Activated T-cell treated with anti-CD3 and anti-CD28 coated beads, Interleukin-2, amount 50 U/mL, for 48 hours (primary cell): Measurements from ENCODE around the gene PIGM.
"Not testable (repeated sequence)": the region's sequence is repeated elsewhere in the genome, so short reads cannot be mapped to it uniquely, and the experiment has no call there.

ENCODE experiments used
- DNase-seq, 2 experiments: peaks; one replicate each; pipeline ENCODE4 v3.0.0-alpha.2; 2020

The PIGM gene

DNA sequence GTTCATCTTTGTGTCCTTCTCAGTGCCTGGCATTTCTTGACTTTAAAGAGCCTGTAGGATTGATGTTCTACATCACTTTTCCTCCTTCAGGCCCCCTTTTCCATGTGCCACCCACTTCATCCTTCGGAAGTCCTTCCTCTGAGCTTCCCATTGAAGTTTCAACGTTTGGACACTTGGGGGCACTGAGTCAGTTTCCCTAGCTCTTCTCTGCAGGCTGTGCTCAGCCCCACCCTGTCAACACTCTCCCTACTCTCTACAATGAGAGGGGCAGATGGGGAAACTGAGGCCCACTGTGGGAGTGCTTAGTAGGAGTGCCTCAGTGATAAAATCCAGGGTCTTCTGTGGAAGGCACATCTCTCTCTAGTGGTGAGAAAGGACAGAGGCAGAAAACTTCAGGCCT, 26.3 kb upstream of the PIGM start:
- DNase-seq = no peak

DNA sequence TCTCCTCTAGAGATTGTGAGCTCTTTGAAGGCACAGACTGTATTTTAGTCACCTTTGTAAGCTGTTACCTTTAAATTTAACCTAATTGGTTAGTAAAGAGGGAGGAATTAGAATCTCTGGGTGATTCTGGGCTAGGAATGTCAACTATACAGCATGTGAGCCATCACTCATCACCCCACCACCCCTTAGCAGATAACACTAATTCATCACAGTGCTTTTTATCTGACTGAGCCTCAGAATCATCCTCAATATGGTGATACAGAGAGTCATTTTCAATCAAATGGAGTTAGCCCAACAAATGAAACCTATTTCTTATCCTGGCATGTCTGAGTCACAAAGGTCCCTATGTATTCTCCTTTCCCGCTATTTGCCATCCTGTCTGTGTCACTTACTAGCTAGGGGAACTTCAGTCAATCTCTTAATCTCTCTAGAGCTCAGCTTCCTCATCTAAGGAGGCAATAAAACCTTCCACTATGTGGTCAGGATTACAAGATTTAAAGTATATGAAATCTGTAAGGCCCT, 24.9 kb upstream of the PIGM start:
- DNase-seq = no peak

DNA sequence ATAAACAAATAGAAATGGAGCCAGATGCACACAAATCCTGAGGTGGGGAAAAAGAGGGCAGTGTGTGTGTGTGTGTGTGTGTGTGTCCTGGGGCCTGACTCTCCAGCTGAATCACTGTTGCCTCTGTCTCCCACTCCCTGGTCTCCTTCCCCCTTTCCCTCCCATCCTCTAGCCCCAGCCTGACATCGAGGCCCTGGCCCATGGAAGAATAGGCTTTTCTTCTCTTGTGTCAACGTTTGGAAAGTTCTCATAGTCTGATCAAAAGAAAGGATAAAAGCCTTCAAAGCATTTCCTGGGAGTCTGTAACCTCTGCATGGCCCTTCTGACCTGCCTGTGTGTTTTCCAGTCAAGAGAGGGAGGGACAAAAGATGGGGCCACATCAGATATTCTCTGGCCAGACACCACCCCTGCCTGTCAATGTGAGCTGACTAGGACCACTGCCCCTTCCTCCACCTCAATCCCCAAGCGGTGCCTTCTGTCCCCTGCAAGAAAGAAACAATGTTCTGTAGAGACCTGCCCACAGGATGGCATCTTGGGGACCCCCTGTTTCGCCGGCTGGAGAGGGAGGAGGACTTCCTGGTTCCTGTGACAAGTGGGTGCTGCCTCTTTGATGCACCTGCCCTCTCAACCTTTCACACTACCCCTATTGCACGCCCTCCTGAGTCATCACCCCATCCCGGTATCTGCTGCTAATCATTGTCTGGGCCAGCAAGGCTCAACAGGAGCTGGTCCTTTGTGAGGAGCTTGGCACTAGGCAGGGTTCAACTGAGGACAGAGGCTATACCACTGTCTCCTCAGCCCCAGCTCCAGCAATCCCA, 22.0 kb upstream of the PIGM start:
- DNase-seq = no peak

DNA sequence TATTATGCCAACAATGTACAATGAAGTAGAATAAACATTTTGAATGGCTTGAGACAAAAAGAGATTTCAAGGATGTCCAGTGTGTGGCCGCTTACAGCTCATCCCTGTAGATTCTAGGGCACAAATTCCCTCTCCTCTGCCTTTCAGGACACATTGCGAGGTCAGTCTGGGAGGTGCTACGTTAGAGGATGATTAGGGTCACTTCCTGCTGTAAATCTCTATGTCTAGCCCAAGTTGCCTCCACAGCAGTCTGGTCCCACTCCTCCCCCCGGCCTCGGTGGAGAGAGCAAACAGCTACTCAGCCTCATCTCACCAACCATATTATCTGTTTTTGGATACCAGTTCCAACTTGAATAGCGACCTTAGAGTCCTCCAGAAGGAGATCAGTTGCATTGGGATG, 21.1 kb upstream of the PIGM start:
- no peak for DNase-seq

DNA sequence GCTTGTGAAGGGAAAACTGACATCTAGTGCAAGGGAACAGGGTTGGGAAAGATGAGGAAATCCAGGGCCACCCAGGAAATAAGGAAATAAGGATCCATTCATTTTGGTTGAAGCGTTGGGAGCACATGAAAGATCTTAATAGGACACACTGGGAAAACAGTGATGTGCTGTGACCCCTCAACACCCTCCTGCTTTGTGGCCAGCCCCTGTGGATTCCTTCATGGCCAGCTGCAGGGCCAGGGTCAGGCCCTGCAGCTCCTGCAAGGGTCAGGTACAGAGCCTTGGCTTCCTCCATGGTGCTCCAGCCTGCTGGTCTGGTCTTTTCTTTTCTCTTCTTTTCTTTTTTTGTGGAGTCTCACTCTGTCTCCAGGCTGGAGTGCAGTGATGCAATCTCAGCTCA, 18.8 kb upstream of the PIGM start:
- no peak for DNase-seq

DNA sequence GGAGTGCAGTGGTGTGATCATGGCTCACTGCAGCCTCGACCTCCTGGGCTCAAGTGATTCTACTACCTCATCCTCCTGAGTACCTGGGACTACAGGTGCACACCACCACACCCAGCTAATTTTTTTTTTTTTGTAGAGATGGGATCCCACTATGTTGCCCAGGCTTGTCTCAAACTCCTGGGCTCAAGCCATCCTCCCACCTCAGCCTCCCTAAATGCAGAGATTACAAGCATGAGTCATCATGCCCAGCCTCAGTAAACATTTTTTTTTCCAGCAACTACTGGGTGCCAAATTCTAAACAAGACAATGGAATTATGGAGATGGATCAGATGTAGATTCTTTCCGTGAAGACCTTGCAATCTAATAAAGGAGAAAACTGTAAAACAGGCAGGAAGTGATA, 18.4 kb upstream of the PIGM start:
- DNase-seq = not testable (repeated sequence)

DNA sequence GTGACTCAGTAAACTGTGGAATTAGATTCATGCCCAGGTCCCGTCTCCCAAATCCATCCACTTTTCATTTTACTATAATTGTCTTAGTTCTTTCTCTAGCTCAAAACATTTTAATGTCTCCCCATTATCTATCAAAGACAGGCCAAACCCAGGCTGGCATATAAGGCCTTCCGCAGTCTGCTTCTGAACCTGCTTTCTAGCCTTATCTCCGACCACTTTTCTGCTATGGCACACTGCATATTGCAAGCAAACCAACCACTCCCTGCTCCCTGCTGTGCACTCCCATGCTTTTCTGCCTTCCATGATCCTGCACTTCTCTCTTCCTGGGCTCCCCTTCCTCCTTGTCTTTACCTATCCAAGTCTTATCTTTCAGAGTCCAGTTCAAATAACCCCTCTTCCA, 17.3 kb upstream of the PIGM start:
- DNase-seq = no peak

DNA sequence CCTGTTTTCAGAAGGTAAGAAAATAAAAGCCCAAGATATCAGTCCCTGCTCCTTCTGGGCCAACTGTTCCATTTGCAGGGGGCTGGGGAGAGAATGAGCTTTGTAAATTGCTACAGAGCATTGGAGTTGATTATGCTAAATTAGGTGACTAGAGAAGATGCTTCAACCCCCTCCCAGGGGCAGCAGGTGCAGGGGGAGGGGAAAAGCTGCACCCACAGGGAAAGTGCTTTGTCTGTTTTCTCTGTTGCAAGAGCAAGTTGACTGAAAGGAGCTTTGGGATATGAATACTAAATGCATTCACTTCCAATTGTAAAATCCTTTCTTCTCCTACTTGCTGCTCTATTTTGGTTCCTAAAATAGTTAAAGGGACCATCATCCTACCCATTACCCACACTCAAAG, 16.5 kb upstream of the PIGM start:
- no peak for DNase-seq

DNA sequence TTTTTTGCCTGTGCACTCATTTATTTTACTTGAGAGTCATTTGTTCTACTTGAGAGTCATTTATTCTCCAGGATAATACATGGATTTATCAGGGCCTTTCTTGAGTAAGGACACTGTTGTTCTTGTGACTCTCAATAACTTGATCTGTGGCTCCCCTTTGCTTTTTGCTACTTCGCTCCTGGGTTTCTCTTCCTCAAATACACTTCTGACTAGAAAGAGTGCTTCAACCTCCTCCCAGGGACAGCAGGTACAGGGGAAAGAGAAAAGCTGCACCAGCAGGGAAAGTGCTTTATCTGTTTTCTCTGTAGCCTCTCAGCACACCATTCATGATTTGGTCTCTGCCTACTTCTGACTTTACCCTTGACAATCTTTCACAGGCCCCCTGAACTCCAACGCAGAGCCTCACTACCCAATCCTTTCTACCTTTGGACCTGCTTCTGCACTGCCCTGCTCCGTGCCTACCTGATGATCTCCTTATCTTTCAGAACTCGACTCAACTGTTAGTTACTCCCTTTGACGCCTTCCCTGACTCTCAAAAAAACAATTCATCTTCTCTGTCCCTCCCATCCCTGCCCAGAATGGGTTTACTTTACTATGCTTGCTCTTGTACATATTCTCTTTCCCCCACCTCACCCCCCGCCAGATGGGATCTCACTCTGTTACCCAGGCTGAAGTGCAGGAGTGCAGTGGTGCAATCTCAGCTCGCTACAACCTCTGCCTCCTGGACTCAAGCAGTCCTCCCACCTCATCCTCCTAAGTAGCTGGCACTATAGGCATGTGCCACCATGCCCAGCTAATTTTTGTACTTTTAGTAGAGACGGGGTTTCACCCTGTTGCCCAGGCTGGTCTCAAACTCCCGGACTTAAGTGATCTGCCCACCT, 15.6 kb upstream of the PIGM start:
- no peak for DNase-seq

DNA sequence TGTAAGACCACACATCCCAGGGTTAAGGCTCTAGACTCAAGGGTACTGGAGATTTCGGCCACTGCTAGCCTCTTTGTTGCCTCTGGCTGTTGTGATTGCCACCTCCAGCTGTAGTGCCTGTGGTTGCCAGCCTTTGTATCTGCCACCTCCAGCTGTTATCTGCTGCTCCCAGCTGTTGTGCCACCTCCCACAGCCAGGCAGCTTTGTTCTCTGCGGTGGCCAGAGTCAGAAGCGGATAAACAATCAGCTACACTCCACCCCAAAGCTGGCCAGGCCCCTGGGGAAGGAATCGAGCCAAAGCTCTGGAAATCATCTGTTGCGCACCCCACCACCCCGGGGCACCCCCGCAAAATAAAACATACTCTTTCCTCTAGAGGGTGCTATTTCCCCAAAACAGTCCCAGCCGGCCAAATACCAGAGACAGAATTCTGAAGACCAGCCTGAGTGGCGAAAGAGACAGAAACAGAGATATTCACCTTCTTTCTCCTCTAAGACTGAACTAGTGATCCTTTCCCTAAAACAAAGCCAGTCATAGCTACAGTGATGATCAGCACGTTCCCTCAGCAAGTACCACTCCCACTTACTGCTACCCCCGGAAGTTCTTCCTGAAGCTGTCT, 14.8 kb upstream of the PIGM start:
- peak; percentile 62 to 63 for DNase-seq

DNA sequence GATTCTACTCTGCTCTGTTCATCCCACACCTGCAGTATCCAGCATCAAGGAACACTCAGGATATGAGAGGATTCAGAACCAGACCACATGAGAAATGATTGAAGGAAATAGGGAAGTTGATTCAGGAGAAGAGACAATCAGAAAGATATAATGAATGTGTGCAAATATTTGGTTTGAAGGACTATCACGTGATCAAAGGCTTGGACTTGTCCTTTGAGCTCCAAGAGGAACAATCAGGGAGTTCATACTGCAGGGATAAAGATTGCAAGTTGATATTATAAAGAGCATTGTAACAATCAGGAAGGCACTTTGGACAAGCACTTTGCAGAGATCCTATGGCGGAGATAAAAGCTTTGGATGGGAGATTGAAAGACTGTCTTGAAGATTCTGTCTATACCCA, 13.9 kb upstream of the PIGM start:
- DNase-seq = no peak

DNA sequence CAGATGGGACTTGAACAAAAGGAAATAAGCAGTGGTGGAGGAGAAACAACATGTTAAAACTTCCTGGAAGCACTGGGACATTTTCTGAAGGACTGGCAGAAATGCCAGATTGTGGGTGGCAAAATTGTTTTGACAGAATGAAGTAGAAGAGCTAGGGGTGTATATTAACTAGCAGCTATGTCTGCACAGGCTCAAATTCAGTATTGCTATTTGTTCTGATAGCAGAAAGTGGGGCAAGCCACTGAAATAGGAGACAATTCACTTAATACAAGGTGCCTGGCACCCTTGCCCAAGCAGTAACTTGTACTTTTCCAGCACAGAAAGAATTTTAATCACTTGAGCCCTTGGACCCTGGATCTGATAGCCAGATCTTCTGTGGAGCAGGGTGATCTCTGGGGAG, 11.8 kb upstream of the PIGM start:
- DNase-seq = no peak

DNA sequence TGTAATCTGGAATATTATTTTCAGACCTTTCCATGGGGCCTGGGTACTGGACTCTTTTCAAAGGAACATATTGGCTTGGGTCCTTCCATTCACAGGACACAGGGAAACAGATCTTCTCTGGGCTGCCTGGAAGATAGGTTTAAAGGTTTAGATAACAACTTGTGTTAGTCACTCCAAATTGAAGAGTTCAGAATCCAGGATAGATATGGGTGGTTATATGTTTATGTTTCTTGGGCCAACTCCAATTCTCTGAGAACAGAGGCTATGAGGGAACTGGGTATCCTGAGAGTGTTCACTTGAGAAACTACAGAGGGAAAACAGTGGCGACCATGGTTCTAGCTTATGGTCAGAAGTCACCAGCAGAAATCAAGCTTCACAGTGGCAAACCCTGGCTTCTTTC, 8.7 kb upstream of the PIGM start:
- DNase-seq = no peak

DNA sequence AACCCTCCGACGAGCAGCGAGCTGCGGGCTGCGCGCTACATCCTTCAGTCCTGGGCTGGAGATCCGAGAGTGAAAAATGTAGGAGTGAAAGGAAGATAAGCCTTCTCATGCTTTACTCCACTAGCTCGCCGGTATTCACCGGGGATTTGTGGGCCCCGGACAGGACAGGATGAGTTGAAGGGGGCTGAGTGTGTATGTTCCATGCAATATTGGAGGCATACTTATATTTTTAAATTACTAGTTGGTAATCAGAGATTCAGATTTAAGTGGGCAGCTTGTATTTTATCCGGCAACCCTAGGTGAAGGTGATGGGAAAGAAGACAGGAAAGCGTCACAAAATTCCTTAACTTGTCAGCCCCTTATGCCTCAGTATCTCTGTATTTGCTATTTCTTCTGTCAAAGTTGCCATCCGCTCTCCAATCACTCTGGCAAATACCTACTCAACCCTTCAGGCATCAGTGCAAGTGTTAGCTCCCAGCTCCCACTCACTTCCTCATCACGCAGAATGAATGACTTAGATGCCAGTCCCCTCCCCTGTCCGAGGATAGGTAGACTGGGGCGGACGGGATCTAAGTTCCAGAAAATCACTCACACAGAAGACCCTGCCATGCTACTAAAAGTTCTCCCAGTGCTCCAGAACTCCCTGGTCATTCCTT, 503 bp upstream of the PIGM start:
- DNase-seq = peak; percentile 23 to 28

DNA sequence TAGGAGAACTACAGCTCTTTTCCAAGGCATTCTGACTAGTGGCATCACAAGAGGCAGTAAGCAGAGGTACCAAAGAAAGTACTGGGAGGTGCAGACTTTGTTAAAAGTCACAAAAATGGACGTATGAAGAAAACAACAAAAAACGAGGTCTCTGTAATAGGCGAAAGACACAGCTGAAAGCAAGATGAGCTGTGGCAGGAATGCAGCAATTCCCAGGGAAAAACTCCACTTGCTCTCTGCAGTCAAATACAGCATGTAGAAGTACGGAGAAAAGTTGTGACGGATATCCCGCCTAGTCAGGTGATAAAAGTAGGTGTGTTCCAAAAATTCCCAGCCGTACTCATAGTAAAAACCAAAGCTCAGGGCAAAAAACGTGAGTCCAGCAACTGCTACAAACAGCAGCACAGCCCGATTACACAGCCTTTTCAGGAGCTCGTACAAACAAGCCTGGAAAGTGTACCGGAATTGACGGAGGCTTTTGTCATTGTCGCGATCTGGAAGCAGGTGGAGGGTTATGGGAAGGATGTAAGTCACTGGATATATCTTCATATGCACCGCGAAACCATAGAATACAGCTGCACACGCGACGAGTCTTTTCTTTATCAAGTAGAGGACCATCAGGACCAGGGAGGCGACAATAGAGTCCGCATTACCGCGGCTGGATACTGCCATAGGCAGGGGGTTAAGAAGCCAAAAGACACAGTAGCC, 979 bp downstream of the PIGM start:
- peak in 1 of 2 experiments; percentile 41 for DNase-seq

DNA sequence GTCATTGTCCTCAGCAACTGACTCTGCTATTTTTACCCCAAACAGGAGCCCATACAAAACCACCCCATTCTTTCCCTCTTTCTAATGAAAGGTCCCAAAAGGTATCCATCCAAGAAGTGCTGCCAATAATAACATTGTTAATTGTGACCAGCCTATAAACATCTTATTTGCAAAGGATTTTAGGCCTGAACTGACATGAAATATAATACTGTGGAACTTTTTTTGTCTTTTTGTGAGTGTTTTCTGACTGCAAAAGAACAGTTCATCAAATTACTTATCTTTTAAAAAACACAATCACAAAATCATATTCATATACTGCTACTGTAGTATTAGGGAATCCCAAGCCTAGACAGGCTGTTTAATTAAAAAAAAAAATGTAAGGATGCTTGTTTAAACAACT, 3.4 kb downstream of the PIGM start:
- no peak for DNase-seq

DNA sequence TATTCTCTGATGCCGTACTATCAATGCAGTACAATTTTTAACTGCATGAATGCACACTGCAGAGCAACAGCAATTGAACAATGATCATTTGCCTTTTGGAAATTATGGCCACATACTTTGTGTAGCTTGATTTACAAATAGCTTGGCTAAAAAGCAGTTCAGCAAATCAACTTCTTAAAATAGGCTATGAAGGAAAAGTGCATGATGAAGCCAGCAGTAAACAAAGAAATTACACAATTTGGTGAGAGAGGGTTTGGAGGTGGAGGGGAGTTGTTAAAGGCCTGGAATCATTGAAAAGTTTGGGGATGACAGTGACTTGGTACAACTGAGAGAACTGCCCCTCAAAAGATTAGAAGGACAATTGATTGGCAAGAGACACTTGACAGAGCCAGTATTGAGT, 6.5 kb downstream of the PIGM start:
- no peak for DNase-seq

DNA sequence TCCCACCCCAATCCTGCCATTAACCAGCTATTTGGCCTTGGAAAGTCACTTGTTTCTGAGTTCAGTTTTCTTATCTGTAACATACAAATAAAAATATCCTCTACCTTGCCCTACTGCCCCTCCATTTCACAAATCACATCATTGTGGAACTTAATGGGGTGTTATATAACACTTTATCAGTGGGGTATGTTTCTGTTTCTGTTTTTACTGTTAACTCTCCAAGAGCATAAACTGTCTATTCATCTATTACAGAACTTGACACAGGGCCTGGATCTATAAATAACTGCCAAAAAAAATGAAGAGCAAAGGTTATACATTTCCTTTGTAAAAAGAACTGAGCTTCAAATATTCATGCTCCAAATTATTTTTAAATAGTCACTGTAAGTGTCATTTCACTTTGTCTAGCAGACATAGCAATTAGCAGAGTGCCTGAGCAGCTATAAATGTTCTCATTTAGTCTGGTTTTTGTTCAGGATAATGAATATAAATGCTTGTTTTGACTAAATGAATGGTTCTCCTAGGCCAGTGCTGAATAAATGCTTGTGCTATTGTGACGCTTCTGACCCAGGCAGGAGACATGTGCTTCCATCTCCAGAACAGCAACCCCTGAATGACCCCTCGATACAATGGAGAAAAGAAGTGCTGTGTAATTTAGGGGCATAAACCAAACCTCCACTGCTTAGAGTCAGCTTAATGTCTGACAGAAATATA, 7.4 kb downstream of the PIGM start:
- no peak for DNase-seq

DNA sequence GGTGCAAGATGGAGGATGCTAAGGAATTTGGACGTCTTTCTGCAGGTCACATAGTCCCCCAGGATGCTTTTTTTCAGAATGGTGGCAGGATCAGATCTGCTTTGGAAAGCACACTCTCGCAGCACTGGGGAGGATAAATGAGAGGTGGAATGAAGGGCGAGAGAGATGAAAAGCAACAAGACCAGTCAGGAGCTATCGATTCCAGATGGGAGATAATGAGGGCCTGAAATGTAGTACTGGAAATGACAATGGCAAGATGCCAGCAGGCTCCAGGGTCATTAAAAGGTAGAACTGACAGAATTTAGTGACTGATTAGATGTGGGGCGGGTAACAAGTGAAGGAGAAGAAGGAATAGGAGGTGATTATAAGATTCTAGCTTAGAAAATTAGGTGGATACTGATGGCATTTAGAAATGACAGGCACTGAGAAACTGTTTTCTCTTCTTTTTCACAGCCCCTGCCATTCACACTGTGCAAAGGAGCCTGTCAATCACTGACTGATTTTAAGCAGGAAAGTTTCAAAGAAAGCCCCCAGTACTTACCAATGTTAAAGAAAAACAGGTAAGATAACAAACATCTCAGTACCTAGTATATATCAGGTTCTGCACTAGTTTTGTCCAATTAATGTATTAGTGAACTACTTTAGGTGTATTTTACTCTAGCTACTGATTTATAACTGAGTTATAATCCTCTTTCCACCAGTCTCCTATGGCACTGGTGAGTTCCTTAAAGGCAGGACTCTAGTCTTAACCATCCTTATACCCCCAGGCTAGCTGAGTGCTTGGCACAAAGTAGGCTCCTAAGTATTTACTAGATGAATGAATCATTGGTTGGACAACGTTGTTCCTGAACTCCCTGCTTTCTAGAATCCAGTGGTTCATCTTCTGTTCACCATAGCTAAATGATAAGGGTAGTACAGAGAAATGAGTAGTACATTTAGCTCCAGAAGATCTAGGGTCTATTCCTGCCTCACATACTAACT, 9.2 kb downstream of the PIGM start:
- no peak for DNase-seq

DNA sequence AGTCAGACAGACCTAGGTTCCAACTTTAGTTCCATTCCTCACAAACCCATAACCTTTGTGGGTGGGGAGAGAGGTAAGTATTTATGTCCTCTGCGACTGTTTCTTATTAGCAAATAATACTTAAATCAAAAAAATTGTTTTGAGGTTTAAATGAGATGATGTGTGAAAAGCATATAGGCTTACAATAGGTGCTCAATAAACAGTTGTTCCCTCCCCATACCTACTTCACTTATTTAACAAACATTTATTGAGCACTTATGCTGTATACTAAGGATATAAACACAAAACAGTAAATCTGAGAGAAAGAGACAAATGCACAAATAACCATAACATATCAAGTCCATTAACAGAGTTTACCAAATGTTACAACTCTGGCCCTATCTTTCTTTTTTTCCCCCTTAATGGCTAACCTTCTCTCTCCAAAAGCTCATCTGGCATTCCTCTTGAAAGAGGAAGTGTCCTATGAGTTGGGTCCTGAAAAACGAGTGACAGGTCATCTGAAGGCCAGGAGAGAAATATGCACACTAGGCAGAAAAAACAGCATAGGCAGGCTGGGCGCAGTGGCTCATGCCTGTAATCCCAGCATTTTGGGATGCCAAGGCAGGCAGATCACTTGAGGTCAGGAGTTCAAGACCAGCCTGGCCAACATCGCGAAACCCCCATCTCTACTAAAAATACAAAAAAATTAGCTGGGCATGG, 10.3 kb downstream of the PIGM start:
- DNase-seq = no peak
